GM21360 (cell line): ENCODE measurements around the gene KCNK5.

ENCODE experiments used
- ATAC-seq: cut with Tn5 transposase; IDR thresholded peaks from one replicate; pipeline ENCODE4 v1.9.1; 2021; ENCODE audit warnings: mild to moderate bottlenecking, moderate library complexity; ENCODE audit not compliant: unreplicated experiment

Gene KCNK5

GRCh38 chr6:39243809-39244208, 14.5 kb upstream of the KCNK5 start:
- no peak for ATAC-seq

- ATAC-seq = no peak
Observed at GRCh38 chr6:39240155-39240757, 11.0 kb upstream of the KCNK5 start.

- no peak for ATAC-seq
Observed at GRCh38 chr6:39239527-39240154, 10.4 kb upstream of the KCNK5 start.

GRCh38 chr6:39236742-39237141, 7.5 kb upstream of the KCNK5 start:
- ATAC-seq = no peak

GRCh38 chr6:39233333-39233732, 4.1 kb upstream of the KCNK5 start:
- no peak for ATAC-seq

- ATAC-seq = no peak
Observed at GRCh38 chr6:39231521-39232243, 2.4 kb upstream of the KCNK5 start.

GRCh38 chr6:39230654-39231035, 1.4 kb upstream of the KCNK5 start:
- no peak for ATAC-seq

GRCh38 chr6:39228111-39228971, 934 bp downstream of the KCNK5 start:
- no peak for ATAC-seq

- ATAC-seq = no peak
Observed at GRCh38 chr6:39227476-39227875, 1.8 kb downstream of the KCNK5 start.

GRCh38 chr6:39226639-39227329, 2.5 kb downstream of the KCNK5 start:
- ATAC-seq = no peak

- no peak for ATAC-seq
Observed at GRCh38 chr6:39225946-39226437, 3.3 kb downstream of the KCNK5 start.

- no peak for ATAC-seq
Observed at GRCh38 chr6:39225543-39225942, 3.7 kb downstream of the KCNK5 start.

- no peak for ATAC-seq
Observed at GRCh38 chr6:39224523-39225182, 4.6 kb downstream of the KCNK5 start.

- ATAC-seq = no peak
Observed at GRCh38 chr6:39224011-39224410, 5.3 kb downstream of the KCNK5 start.

- no peak for ATAC-seq
Observed at GRCh38 chr6:39223555-39223954, 5.7 kb downstream of the KCNK5 start.

GRCh38 chr6:39223061-39223460, 6.2 kb downstream of the KCNK5 start:
- no peak for ATAC-seq

GRCh38 chr6:39221779-39222641, 7.3 kb downstream of the KCNK5 start:
- ATAC-seq = no peak

GRCh38 chr6:39221115-39221514, 8.2 kb downstream of the KCNK5 start:
- ATAC-seq = no peak
